Astrocyte of the cerebellum (primary cell): ENCODE measurements around the gene CMBL.

Source experiments
- DNase-seq: peaks from one replicate; pipeline ENCODE4 v3.0.0-alpha.2; 2011; ENCODE audit warnings: low read depth
- H3K4me3 ChIP-seq: 2 replicates; pipeline ENCODE4 v1.5.1; 2011; ENCODE audit warnings: mild to moderate bottlenecking, low read depth, low read length, moderate library complexity
- in situ Hi-C: cut with HindIII; loops from 2 replicates; pipeline ENCODE4 v1.10.0; 2017; ENCODE audit warnings: low sequenced_read_pairs
- TF ChIP-seq, protein P1 (sequence below): IDR thresholded peaks from 2 replicates; pipeline ENCODE4 v1.5.1; 2012; ENCODE audit warnings: low read length, low read depth, moderate library complexity, mild to moderate bottlenecking; ENCODE audit errors: missing control alignments

CMBL gene

DNA sequence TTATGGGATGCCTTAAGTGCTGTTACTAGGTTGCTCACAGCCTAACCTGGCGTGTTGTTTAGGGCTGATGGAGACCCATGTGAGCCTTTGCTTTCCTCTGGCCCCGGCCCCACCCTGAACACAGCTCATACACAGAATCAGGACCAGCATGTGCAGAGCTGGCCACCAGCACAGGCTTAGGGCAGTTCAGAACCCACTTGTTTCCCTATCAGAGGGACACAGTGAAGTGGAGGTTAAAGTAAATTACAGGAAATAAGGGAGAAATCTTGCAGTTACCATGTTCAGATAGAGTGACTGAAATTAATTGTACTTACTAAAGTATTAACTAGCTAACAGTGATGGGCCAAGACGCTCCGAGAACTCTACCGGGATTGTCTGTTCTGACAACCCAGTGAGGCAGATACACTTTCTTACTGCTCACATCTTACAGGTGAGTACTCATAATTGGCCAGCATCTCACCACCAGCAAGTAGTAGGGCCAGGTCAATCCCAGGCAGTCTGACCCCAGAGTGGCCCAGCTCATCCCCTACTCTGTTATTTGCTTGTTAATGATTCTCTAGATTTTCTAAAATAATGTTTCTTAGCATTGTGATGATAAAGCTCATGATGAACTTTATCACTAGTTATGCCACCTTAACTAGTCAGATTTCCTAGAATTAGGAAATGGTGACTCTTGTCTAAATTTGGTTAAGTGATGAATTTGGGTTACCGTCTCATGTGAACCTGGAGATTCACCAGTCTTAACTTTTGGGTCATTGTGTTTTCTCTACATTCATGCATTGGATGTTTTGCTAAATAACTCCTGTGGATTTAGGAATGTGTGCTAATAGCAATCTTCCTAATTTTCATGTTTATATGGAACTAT is 42.2 kb downstream of the CMBL start:
- in situ Hi-C loops, result no loop called here
- H3K4me3 ChIP-seq, result no peak overlapping the region
- TF ChIP-seq, protein P1, sequence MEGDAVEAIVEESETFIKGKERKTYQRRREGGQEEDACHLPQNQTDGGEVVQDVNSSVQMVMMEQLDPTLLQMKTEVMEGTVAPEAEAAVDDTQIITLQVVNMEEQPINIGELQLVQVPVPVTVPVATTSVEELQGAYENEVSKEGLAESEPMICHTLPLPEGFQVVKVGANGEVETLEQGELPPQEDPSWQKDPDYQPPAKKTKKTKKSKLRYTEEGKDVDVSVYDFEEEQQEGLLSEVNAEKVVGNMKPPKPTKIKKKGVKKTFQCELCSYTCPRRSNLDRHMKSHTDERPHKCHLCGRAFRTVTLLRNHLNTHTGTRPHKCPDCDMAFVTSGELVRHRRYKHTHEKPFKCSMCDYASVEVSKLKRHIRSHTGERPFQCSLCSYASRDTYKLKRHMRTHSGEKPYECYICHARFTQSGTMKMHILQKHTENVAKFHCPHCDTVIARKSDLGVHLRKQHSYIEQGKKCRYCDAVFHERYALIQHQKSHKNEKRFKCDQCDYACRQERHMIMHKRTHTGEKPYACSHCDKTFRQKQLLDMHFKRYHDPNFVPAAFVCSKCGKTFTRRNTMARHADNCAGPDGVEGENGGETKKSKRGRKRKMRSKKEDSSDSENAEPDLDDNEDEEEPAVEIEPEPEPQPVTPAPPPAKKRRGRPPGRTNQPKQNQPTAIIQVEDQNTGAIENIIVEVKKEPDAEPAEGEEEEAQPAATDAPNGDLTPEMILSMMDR, result no peak
- no peak for DNase-seq

GRCh38 chr5:10264604-10265003 is 43.1 kb downstream of the CMBL start:
- DNase-seq, result no peak
- in situ Hi-C loops, result no loop called here
- no peak overlapping the region for H3K4me3 ChIP-seq
- TF ChIP-seq, protein P1, result no peak

DNA sequence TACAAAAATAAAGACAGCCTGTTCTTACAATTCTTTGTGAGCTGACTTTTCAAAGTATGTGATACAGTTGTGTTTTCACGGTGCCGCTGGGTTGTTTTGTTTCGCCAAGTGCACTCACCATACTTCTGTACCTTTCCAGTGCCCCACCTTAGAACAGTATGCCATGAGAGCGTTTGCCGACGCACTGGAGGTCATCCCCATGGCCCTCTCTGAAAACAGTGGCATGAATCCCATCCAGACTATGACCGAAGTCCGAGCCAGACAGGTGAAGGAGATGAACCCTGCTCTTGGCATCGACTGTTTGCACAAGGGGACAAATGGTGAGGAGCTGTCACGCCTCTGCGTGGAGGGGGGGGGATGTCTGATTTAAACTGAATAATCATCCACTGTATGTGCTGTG is 44.7 kb downstream of the CMBL start:
- DNase-seq, result no peak
- TF ChIP-seq, protein P1, result no peak
- in situ Hi-C loops, result no loop called here
- no peak overlapping the region for H3K4me3 ChIP-seq

- in situ Hi-C loops, result no loop called here
- no peak overlapping the region for H3K4me3 ChIP-seq
- no peak for DNase-seq
- TF ChIP-seq, protein P1, result no peak
These were observed 45.5 kb downstream of the CMBL start for GRCh38 chr5:10262121-10262774.

DNA sequence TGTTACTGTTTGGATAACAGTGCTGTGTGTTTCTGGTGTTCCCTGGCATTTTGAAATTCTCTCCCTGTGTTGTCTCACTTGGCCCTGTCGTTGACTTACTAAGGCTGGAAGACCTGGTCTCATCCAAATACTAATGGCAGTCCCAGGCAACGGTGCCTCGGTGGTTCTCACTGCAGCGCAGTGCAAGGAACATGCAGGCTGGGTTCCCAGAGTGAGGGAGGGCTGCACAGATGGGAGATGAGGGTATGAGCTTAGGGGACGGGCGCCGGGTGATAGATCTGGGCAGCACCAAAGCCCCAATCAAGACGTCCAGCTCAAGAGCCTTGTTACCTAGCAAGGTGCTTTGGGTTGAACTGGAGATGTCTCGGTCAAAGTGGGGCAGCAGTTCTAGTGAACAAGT is 46.6 kb downstream of the CMBL start:
- in situ Hi-C loops, result no loop called here
- DNase-seq, result no peak
- no peak overlapping the region for H3K4me3 ChIP-seq
- TF ChIP-seq, protein P1, result no peak

DNA sequence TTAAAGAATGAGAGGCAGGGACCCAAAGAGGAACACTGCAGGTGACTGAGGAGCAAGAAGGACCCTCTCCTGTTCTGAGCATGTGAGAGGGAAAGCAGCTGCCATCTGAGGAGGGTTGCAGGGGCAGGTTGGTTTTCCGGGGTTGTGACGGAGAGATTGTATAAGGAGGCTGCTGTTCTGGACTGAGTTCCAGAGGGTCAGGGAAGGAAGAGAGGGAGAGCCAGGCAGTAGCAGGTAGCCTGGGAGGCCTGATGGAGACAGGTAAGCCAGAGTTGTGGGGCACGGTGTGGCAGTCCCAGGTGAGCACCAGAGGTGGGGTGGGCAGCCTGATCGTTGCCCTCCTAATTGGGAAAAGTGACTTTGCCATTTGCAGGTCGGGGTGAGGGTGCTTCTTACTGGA is 47.8 kb downstream of the CMBL start:
- no peak overlapping the region for H3K4me3 ChIP-seq
- no peak for DNase-seq
- in situ Hi-C loops, result no loop called here
- TF ChIP-seq, protein P1, result no peak
